ENCODE results near the gene SNTB2.

SNTB2 gene

GRCh38 chr16:69318911-69319289, 131.9 kb downstream of the SNTB2 start:
- no peak for DNase-seq (ENCODE audit: low read depth in 2 of 2)

- no peak for DNase-seq (ENCODE audit: low read depth in 2 of 2)
Observed at GRCh38 chr16:69319381-69319780, 132.4 kb downstream of the SNTB2 start.

DNA sequence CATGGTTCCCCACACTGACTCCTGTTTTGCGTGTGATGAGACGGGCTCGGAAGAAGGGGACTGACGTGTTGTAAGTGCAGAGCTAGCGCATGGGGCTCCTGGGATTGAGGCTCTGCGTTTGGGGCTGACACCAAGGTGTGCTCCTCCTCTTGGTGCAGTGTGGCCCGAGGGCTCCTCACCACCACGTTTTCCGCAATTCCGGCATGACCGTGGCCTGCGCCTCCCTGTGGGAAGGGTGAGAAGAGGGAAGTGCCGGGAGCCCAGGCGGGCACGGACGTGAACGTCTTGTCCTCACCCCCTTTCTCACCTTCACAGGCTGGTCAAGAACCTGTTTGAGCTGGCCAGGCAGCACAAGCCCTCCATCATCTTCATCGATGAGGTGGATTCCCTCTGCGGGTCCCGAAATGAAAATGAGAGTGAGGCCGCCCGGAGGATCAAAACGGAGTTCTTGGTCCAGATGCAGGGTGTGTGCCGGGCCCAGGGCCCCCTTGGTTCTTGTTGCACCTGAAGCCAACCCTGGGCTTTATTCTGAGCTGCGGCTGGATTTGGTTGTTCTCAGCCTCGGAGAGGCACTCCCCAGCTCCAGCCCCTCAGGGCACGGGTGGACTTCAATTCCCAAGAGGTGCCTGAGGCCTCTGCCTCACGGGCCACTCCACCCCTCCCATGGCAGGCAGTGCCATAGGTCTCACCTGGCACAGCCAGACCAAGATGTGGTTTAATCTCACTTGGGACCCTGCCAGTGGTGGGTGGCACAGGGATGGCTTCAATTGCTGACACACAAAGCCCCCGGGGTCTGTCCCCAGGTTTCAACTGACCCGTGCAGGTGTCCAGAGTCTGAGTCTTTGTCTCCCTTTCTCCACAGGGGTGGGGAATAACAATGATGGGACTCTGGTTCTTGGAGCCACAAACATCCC, 133.1 kb downstream of the SNTB2 start:
- DNase-seq (ENCODE audit: low read depth in 2 of 2), result no peak

GRCh38 chr16:69320740-69321073, 133.7 kb downstream of the SNTB2 start:
- DNase-seq (ENCODE audit: low read depth in 2 of 2), result no peak

- DNase-seq (ENCODE audit: low read depth in 2 of 2), result no peak
Observed at GRCh38 chr16:69321080-69321479, 134.1 kb downstream of the SNTB2 start.

GRCh38 chr16:69322343-69322742, 135.4 kb downstream of the SNTB2 start:
- no peak for DNase-seq (ENCODE audit: low read depth in 2 of 2)

DNA sequence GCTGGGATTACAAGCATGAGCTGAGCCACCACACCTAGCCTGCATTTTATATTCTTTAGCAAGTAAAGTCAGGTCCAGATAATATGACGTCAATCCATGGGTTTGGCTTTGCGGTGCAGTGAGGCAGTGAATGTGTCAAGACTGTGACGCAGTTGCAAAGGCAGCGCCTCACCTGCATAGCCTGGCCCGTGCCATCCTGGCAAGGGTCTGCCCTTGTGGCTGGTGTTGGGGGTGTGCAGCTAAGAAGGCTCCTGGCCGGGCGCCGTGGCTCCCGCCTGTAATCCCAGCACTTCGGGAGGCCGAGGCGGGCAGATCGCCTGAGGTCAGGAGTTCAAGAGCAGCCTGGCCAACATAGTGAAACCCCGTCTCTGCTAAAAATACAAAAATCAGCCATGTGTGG, 136.5 kb downstream of the SNTB2 start:
- no peak for DNase-seq (ENCODE audit: low read depth in 2 of 2)

GRCh38 chr16:69324013-69324531, 137.1 kb downstream of the SNTB2 start:
- no peak for DNase-seq (ENCODE audit: low read depth in 2 of 2)

DNA sequence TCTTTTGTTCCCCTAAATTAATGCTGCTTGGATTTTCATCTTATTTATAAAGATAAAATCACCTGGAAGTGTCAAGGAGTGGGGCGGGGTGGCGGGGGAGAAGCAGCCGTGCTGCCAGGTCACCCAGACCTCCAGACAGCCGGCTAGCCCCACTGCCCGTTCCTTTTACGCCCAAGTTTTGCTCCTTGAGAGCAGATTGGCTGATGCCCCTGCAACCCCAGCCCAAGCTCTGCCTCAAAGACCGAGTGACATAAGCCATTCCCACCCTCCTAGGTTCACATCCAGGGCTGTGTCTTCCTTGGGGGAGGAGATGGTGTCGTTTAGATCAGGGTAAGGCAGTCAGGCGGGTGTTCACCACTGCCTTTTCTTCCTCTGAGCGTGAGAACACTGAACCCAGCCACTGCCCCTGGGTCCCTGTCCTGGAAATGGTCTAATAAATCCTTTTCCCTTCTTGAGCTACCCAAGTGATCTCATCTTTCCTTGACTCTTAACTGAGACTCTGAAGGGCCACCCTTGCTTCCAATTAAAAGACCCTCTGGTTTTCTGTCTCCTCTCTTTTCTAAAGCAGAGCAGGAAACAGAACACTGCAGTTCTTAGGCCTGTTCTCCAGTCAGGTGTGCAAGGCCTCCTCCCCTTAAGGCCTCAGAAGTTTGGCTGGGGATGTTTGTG, 137.8 kb downstream of the SNTB2 start:
- no peak for DNase-seq (ENCODE audit: low read depth in 2 of 2)

DNA sequence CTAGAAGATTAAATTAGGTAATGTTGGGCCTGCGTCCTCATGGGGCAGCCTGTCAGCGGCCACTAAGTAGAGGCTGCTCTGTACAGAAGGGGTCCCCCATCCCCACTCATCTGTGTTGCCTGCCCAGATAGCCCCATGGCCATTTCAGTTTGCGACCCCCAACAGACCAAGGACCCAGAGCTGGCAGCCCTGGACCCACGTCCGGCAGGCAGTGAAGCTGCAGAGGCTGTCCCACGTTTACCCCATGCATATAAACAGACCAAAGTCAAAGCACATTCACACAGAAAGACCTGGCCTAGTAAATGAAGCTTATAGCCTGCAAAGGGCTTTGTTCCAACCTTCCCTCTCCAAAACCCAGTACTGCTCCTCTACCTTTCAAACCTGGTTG, 138.8 kb downstream of the SNTB2 start:
- no peak for DNase-seq (ENCODE audit: low read depth in 2 of 2)

DNA sequence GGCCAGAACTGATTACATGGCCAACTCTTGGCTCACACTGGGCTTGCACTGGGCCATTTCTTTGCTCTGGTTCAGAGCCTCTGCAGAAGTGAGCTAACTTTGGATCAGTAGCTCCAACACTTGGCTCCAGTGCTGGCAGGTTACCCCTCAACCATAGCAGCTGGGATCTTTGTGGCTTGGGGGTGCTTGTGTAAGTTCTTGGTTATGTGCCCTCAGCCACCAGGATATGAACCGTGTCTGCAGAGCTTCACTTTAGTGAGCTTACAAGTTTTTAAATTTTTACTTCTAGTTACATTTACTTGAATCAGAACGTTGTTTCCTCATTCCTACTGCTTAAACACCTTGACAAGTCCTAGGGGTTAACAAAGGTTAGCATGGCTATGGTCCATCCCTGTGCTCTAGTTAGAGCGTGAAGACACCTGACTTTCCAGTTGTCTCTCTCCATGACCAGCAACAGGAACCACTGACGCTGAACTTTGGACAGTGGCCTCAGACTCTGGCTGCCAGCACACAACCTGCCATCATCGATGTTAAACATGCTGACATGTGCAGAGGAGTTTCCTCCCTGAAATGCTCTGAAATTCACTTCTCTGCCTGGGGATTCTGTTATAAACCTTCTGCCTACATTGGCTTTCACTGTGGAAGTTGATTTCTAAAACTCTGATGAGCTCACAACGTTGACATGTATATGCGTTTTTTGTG, 139.4 kb downstream of the SNTB2 start:
- no peak for DNase-seq (ENCODE audit: low read depth in 2 of 2)

DNA sequence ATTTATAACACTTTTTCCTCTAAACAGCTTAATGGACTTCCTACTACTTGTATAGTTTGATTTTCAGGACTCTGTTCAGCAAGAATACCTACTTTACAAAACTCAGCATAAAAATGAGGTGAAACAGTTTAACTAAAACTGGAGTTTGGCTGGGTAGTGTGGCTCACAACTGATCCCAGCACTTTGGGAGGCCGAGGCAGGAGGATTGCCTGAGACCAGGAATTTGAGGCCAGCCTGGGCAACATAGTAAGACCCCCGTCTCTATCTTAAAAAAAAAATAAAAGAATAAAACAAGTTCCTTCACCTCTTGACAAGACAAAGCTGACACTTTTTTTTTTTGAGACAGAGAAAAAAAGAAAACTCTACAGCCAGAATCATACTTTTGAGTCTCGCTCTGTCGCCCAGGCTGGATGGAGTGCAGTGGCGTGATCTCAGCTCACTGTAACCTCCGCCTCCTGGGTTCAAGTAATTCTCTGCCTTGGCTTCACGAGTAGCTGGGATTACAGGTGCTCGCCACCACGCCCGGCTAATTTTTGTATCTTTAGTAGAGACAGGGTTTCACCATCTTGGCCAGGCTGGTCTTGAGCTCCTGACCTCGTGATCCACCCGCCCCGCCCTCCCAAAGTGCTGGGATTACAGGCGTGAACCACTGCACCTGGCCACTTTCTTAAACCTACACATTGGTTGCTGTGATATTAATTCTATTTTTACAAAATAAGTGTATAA, 140.8 kb downstream of the SNTB2 start:
- DNase-seq (ENCODE audit: low read depth in 2 of 2), result no peak

DNA sequence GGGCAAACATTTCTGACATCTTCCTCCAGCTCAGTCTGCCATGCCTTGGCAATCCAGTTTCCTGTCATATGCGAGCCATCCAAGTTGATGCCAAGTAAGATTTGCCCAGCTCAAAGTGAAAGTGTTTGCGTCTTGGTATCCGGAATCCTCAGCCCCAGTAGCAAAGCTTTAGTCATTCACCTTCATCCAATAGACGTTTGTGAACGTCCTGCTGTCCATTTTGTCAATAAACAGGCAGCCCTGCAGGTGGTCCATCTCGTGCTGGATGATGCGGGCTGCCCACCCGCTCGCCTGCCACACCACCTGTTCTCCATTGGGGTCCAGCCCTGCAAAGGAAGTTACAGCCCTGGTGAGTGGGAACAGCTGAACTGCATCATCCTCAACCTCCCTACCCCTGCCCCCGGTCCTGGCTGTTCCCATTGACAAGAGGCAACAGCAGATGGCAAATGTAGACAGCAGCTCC, 141.9 kb downstream of the SNTB2 start:
- DNase-seq (ENCODE audit: low read depth in 2 of 2), result no peak

DNA sequence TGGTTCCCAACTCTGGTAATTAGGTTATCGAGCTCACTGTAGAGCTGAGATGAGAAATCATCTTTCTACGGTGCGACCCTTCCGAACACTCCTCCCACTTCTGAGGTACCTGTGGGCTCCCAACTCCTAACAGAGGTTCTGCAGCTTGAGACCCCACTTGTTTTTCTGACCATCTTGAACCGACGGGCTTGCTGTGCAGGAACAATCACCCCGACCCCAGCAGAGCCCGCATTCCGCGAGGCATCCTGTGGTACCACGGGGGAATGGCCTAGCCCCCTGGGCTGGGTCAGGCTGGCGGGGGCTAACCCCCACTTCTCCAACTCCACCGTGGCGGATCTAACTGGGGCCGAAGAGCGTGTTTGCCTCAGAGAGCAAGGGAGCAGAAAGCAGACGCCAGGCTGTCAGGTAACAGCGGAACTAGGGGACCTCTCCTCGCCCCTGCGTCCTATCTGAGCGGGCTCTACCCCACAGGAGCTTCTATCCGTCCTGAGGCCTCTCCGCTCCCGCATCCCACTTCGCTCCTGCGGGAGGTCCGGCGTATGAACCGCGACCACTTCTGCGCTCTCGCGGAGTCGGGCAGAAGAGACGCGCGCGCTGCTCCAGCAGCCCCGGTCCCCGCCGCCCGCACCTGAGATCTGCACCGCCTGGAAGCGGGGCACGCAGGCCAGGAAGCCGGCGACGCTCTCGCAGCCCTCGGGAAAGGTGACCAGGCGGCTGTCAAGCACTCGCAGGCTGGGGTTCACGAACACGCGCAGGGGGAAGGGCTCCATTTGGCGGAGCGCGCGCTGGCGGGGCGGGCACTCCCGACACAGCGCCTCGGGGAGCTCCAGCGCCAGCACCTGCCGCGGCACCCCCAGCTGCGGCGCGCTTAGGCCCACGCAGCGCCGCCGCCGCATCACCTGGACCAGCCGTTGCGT, 142.7 kb downstream of the SNTB2 start:
- DNase-seq (ENCODE audit: low read depth in 2 of 2), result peak; percentile 15 to 23

DNA sequence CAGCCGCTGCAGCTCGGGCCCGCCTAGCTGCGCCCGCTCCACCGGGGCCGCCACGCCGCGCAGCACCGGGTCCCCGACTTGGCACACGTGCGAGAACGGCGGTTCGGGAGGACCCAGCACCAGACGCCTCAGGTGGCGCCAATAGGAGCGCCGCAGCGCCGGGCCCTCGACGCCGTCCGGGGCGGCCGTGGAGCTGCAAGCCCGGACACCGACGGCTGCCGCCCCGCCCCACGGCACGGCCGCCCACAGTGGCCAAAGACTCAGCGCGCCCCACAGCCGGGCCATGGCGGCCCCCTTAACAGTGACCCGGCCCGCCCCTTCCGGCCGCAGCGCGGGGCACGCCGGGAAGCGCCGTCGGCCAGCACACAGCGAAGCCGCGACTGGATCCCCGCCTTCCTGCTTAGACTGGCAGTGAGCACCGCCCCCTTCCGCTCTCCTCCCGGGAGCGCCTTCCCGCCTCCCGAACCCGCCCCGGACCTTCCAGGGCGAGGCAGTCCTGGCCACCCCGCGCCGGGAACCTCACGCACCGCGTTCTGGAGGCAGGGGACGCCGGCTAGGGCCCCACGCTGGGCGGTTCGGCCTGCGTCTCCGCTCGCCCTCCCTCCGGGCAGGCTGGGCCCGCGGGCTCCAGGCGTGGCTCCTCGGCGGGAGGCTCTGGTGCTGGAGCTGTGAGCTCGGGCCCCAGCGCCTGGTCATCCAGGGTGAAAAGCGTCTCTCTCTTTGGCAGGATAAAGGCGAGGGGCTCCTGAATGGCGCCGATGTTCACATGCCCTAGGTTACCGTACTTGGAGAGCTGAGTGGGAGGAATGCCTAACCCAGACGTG, 143.5 kb downstream of the SNTB2 start, which contains the start of gene PDF:
PDF (minus strand) TSS at position 303 of the 824 bp plus-strand sequence; CDS start at position 285, 18 bp downstream.
- DNase-seq (ENCODE audit: low read depth in 2 of 2), result peak; percentile 63 to 76

DNA sequence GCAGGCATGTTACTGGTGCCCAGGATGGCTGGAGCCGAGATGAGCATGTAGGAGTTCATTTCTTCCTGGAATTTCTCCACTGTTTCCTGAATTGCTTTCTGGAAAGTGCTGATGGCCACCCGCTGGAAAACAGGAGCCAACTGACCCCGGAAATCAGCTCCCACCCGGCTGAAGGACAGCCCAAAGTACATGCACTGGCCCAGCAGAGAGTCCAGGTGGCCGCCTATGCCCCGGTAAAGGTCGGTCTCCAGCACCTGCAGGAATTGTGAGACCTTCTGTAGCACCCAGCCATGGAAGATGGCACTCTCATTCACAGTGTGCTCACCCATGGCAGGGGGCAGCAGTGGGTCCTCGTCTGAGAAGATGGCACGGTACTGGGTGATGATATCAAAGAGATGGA, 147.7 kb downstream of the SNTB2 start:
- DNase-seq (ENCODE audit: low read depth in 2 of 2), result no peak

DNA sequence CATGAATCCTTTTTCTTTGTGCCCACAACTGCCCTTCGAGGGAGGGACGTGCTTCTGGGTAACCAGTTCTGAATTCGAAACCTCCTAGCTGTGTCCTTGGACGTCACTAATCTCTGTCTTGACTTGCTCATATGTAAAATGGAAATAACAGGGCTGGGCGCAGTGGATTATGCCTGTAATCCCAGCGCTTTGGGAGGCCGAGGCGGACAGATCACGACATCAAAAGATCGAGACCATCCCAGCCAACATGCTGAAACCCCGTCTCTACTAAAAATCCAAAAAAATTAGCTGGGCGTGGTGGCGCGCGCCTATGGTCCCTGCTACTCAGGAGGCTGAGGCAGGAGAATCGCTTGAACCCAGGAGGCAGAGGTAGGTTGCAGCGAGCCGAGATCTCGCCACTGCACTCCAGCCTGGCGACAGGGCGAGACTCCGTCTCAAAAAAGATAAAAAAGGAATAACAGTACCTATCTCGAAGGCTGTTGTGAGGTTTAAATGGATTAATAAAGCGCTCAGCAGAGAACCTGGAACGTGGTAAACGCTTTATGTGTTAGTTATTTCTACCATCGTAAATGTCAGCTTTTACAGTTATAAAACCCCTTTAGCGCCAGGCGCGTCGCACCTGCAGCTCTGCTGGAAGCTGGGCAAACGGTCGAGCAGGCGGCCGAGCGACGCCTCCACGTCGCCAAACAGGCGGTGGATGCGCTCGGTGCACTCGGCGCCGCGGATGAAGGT, 151.8 kb downstream of the SNTB2 start:
- DNase-seq (ENCODE audit: low read depth in 2 of 2), result peak in 1 of 2 donors; percentile 40

GRCh38 chr16:69339289-69340094, 152.5 kb downstream of the SNTB2 start, which contains the start of the genes COG8 and NIP7:
TSS of gene COG8 (minus strand) at chr16:69339564. CDS start at chr16:69339552, 12 bp downstream.
TSS of gene NIP7 (plus strand) at chr16:69339772. CDS start at chr16:69339830, 58 bp downstream.
- peak; percentile 89 to 90 for DNase-seq (ENCODE audit: low read depth in 2 of 2)

All from stimulated activated CD4-positive, alpha-beta T cell treated with anti-CD3 and anti-CD28 coated beads, Interleukin-15, amount 100 ng/mL, for 48 hours (primary cell).